ENCODE data around the gene GIT1. TPM values are rescaled to one million over a fixed set of nuclear protein-coding genes. Genes with fewer than 3 reads are reported as not detected.

Gene GIT1
- total RNA-seq, 6 experiments from 2014 or later = 24.1 to 29.7 (median 28.7) TPM

GRCh38 chr17:29627951-29628350, 38.5 kb upstream of the GIT1 start:
- H3K27ac Mint-ChIP-seq = no peak overlapping the region
- H3K36me3 Mint-ChIP-seq (ENCODE audit: low read depth) = peaks cover 9% of the 10 kb centered on the region
- TF ChIP-seq CTCF (IDR thresholded peaks at IDR 0.05) = no peak
- no peaks in the 10 kb centered on the region for H3K9me3 Mint-ChIP-seq
- no peaks in the 10 kb centered on the region; the same call in 1 of the 2 replicates for H3K27me3 Mint-ChIP-seq (ENCODE audit: insufficient read depth)
- H3K4me3 Mint-ChIP-seq = no peak overlapping the region
- no peak for DNase-seq
- peaks cover 15% of the 10 kb centered on the region for H3K4me1 Mint-ChIP-seq (ENCODE audit: low read depth)

GRCh38 chr17:29625037-29625750, 35.7 kb upstream of the GIT1 start:
- no peaks in the 10 kb centered on the region for H3K9me3 Mint-ChIP-seq
- H3K27ac Mint-ChIP-seq = no peak overlapping the region
- H3K4me1 Mint-ChIP-seq (ENCODE audit: low read depth) = peaks cover 35% of the 10 kb centered on the region
- H3K36me3 Mint-ChIP-seq (ENCODE audit: low read depth) = no peaks in the 10 kb centered on the region
- H3K4me3 Mint-ChIP-seq = no peak overlapping the region
- no peaks in the 10 kb centered on the region; the same call in 1 of the 2 replicates for H3K27me3 Mint-ChIP-seq (ENCODE audit: insufficient read depth)
- DNase-seq = no peak
- no peak for TF ChIP-seq CTCF (IDR thresholded peaks at IDR 0.05)

- no peak for DNase-seq
- TF ChIP-seq CTCF (IDR thresholded peaks at IDR 0.05) = no peak
- H3K9me3 Mint-ChIP-seq = no peaks in the 10 kb centered on the region
- H3K27ac Mint-ChIP-seq = no peak overlapping the region
- H3K4me1 Mint-ChIP-seq (ENCODE audit: low read depth) = peaks cover 41% of the 10 kb centered on the region
- no peaks in the 10 kb centered on the region; the same call in 1 of the 2 replicates for H3K27me3 Mint-ChIP-seq (ENCODE audit: insufficient read depth)
- no peak overlapping the region for H3K4me3 Mint-ChIP-seq
- no peaks in the 10 kb centered on the region for H3K36me3 Mint-ChIP-seq (ENCODE audit: low read depth)
Measured at GRCh38 chr17:29624586-29624985, 35.1 kb upstream of the GIT1 start.

- peaks cover 49% of the 10 kb centered on the region for H3K4me1 Mint-ChIP-seq (ENCODE audit: low read depth)
- H3K4me3 Mint-ChIP-seq = peak overlapping the region; percentile 85; the same call in 1 of the 2 replicates
- no peak for DNase-seq
- H3K27ac Mint-ChIP-seq = no peak overlapping the region
- no peaks in the 10 kb centered on the region for H3K36me3 Mint-ChIP-seq (ENCODE audit: low read depth)
- no peaks in the 10 kb centered on the region; the same call in 1 of the 2 replicates for H3K27me3 Mint-ChIP-seq (ENCODE audit: insufficient read depth)
- no peak for TF ChIP-seq CTCF (IDR thresholded peaks at IDR 0.05)
- no peaks in the 10 kb centered on the region for H3K9me3 Mint-ChIP-seq
Measured at GRCh38 chr17:29623283-29623647, 33.8 kb upstream of the GIT1 start.

GRCh38 chr17:29622337-29623282, 33.2 kb upstream of the GIT1 start, which contains the start of gene CORO6:
Gene CORO6 (minus strand): TSS chr17:29622912. CDS start chr17:29621421, 1,491 bp downstream.
- Mint-ChIP-seq H3K36me3 (ENCODE audit: low read depth) (no peaks in the 10 kb centered on the region), H3K27me3 (ENCODE audit: insufficient read depth) (no peaks in the 10 kb centered on the region; the same call in 1 of the 2 replicates), H3K9me3 (no peaks in the 10 kb centered on the region), H3K4me1 (ENCODE audit: low read depth) (peaks cover 49% of the 10 kb centered on the region), H3K27ac (no peak within 1 kb of the TSS; the same call in 1 of the 2 replicates), H3K4me3 (peak within 1 kb of the TSS; percentile 85)
- no peak for TF ChIP-seq CTCF (IDR thresholded peaks at IDR 0.05)
- peak; percentile 31 for DNase-seq
